ENCODE measurements around the gene ATP6V1G1. TPM values are rescaled to one million over a fixed set of nuclear protein-coding genes. Genes with fewer than 3 reads are reported as not detected.

Gene ATP6V1G1
- total and polyA plus RNA-seq, 2 of the 13 experiments (the other 11 are each of a cell fraction or from before 2014, with no cell fraction given) = 108 to 158 TPM

DNA sequence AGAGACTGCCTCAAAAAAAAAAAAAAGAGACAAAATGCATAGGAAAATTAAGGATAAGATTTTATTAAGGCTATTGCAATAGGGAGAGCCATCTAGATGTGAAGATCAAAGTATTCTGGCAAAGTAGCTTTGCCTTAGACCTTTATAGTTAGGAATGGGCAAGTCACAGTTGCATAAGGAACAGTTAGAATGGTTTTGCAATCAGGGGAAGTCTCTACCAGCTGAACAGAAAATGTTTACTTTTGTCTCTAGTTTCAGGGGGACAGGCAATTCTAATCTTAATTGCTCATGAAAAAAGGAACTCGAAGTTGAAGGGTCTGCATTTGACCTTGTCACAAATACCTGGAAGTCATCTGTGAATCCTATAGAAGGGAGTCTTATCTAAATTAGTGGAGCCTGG, 13.1 kb upstream of the ATP6V1G1 start (continued):
- TF ChIP-seq, protein P1, sequence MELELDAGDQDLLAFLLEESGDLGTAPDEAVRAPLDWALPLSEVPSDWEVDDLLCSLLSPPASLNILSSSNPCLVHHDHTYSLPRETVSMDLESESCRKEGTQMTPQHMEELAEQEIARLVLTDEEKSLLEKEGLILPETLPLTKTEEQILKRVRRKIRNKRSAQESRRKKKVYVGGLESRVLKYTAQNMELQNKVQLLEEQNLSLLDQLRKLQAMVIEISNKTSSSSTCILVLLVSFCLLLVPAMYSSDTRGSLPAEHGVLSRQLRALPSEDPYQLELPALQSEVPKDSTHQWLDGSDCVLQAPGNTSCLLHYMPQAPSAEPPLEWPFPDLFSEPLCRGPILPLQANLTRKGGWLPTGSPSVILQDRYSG (CRISPR knock-in tag; IDR thresholded peaks at IDR 0.05) = no peak
- TF ChIP-seq MBNL3 (CRISPR knock-in tag; conservative IDR thresholded peaks at IDR 0.05) (no peak), CREM (IDR thresholded peaks at IDR 0.05) (peak; percentile 17; the same call in 1 of the 2 replicates), CREM (CRISPR knock-in tag; IDR thresholded peaks at IDR 0.05) (no peak), ZNF260 (CRISPR knock-in tag; IDR thresholded peaks at IDR 0.05; ENCODE audit: borderline replicate concordance, low read depth) (no peak), ZFYVE20 (CRISPR knock-in tag; IDR thresholded peaks at IDR 0.05; ENCODE audit: borderline replicate concordance, low read depth) (no peak), ELF4 (CRISPR knock-in tag; IDR thresholded peaks at IDR 0.05; ENCODE audit: borderline replicate concordance) (no peak), ZFX (CRISPR knock-in tag; IDR thresholded peaks at IDR 0.05; ENCODE audit: low read depth) (no peak), HES4 (CRISPR knock-in tag; IDR thresholded peaks at IDR 0.05; ENCODE audit: borderline replicate concordance) (no peak), ZNF3 (CRISPR knock-in tag; IDR thresholded peaks at IDR 0.05) (no peak), MYC (CRISPR knock-in tag; IDR thresholded peaks at IDR 0.05; ENCODE audit: borderline replicate concordance) (no peak), ZNF839 (CRISPR knock-in tag; IDR thresholded peaks at IDR 0.05; ENCODE audit: borderline replicate concordance) (no peak), ZNF292 (CRISPR knock-in tag; IDR thresholded peaks at IDR 0.05; ENCODE audit: borderline replicate concordance, low read depth) (no peak), ZSCAN30 (CRISPR knock-in tag; IDR thresholded peaks at IDR 0.05) (no peak), NKX3-1 (CRISPR knock-in tag; IDR thresholded peaks at IDR 0.05) (no peak), ZNF180 (CRISPR knock-in tag; IDR thresholded peaks at IDR 0.05; ENCODE audit: borderline replicate concordance, low read depth) (no peak)
- TF ChIP-seq, protein P2, sequence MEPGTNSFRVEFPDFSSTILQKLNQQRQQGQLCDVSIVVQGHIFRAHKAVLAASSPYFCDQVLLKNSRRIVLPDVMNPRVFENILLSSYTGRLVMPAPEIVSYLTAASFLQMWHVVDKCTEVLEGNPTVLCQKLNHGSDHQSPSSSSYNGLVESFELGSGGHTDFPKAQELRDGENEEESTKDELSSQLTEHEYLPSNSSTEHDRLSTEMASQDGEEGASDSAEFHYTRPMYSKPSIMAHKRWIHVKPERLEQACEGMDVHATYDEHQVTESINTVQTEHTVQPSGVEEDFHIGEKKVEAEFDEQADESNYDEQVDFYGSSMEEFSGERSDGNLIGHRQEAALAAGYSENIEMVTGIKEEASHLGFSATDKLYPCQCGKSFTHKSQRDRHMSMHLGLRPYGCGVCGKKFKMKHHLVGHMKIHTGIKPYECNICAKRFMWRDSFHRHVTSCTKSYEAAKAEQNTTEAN (CRISPR knock-in tag; conservative IDR thresholded peaks at IDR 0.05) = no peak
- TF ChIP-seq, protein P3, sequence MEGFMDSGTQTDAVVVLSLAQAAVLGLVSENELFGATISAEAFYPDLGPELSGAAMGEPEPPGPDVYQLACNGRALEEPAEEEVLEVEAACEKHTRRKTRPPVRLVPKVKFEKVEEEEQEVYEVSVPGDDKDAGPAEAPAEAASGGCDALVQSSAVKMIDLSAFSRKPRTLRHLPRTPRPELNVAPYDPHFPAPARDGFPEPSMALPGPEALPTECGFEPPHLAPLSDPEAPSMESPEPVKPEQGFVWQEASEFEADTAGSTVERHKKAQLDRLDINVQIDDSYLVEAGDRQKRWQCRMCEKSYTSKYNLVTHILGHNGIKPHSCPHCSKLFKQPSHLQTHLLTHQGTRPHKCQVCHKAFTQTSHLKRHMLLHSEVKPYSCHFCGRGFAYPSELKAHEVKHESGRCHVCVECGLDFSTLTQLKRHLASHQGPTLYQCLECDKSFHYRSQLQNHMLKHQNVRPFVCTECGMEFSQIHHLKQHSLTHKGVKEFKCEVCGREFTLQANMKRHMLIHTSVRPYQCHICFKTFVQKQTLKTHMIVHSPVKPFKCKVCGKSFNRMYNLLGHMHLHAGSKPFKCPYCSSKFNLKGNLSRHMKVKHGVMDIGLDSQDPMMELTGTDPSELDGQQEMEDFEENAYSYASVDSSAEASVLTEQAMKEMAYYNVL (CRISPR knock-in tag; IDR thresholded peaks at IDR 0.05; ENCODE audit: borderline replicate concordance) = no peak
- TF ChIP-seq, protein P4, sequence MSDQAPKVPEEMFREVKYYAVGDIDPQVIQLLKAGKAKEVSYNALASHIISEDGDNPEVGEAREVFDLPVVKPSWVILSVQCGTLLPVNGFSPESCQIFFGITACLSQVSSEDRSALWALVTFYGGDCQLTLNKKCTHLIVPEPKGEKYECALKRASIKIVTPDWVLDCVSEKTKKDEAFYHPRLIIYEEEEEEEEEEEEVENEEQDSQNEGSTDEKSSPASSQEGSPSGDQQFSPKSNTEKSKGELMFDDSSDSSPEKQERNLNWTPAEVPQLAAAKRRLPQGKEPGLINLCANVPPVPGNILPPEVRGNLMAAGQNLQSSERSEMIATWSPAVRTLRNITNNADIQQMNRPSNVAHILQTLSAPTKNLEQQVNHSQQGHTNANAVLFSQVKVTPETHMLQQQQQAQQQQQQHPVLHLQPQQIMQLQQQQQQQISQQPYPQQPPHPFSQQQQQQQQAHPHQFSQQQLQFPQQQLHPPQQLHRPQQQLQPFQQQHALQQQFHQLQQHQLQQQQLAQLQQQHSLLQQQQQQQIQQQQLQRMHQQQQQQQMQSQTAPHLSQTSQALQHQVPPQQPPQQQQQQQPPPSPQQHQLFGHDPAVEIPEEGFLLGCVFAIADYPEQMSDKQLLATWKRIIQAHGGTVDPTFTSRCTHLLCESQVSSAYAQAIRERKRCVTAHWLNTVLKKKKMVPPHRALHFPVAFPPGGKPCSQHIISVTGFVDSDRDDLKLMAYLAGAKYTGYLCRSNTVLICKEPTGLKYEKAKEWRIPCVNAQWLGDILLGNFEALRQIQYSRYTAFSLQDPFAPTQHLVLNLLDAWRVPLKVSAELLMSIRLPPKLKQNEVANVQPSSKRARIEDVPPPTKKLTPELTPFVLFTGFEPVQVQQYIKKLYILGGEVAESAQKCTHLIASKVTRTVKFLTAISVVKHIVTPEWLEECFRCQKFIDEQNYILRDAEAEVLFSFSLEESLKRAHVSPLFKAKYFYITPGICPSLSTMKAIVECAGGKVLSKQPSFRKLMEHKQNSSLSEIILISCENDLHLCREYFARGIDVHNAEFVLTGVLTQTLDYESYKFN (CRISPR knock-in tag; conservative IDR thresholded peaks at IDR 0.05) = peak; percentile 48
- TF ChIP-seq, protein P5, sequence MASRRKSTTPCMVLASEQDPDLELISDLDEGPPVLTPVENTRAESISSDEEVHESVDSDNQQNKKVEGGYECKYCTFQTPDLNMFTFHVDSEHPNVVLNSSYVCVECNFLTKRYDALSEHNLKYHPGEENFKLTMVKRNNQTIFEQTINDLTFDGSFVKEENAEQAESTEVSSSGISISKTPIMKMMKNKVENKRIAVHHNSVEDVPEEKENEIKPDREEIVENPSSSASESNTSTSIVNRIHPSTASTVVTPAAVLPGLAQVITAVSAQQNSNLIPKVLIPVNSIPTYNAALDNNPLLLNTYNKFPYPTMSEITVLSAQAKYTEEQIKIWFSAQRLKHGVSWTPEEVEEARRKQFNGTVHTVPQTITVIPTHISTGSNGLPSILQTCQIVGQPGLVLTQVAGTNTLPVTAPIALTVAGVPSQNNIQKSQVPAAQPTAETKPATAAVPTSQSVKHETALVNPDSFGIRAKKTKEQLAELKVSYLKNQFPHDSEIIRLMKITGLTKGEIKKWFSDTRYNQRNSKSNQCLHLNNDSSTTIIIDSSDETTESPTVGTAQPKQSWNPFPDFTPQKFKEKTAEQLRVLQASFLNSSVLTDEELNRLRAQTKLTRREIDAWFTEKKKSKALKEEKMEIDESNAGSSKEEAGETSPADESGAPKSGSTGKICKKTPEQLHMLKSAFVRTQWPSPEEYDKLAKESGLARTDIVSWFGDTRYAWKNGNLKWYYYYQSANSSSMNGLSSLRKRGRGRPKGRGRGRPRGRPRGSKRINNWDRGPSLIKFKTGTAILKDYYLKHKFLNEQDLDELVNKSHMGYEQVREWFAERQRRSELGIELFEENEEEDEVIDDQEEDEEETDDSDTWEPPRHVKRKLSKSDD (CRISPR knock-in tag; IDR thresholded peaks at IDR 0.05; ENCODE audit: low read depth) = no peak
